Measurements from ENCODE around the gene BRICD5.

DNA sequence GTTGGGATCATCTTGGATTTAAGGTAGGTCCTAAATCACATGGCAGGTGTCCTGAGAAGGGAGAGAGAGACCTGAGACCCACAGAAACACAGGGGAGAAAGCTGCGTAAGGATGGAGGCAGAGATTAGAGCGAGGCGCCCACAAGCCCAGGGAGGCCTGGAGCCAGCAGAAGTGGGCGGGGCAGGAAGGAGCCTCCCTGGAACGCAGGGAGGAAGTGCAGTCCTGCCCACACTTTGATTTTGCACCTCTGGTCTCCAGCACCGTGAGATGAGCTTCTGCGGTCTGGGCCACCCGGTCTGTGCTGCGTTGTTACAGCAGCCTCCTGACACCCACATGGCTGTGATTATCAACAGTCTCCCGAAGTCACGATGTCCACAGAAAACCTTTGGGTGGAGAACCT, 31.9 kb upstream of the BRICD5 start:
- TF ChIP-seq, protein P1, sequence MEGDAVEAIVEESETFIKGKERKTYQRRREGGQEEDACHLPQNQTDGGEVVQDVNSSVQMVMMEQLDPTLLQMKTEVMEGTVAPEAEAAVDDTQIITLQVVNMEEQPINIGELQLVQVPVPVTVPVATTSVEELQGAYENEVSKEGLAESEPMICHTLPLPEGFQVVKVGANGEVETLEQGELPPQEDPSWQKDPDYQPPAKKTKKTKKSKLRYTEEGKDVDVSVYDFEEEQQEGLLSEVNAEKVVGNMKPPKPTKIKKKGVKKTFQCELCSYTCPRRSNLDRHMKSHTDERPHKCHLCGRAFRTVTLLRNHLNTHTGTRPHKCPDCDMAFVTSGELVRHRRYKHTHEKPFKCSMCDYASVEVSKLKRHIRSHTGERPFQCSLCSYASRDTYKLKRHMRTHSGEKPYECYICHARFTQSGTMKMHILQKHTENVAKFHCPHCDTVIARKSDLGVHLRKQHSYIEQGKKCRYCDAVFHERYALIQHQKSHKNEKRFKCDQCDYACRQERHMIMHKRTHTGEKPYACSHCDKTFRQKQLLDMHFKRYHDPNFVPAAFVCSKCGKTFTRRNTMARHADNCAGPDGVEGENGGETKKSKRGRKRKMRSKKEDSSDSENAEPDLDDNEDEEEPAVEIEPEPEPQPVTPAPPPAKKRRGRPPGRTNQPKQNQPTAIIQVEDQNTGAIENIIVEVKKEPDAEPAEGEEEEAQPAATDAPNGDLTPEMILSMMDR (IDR thresholded peaks at IDR 0.05) = no peak
- TF ChIP-seq POLR2A (IDR thresholded peaks at IDR 0.05) (no peak), POLR2AphosphoS5 (IDR thresholded peaks at IDR 0.05) (no peak)

Data from sigmoid colon (tissue), 4 donors.